Fibroblast of lung (primary cell): ENCODE measurements around the gene LPGAT1.

Experiments
- EZH2 ChIP-seq: IDR thresholded peaks from 2 replicates; pipeline ENCODE4 v1.5.1; 2012; ENCODE audit warnings: low read length, control low read depth, mild to moderate bottlenecking; ENCODE audit errors: missing control alignments
- TF ChIP-seq, protein P1 (sequence below), 2 donors: IDR thresholded peaks in 1 of 2; conservative IDR thresholded peaks in 1 of 2; 1 replicate in 1 of 2; 2 replicates in 1 of 2; pipeline ENCODE4 v1.5.1; 2011 to 2012; ENCODE audit warnings: low read length in 2 of 2, control low read depth in 1 of 2, inconsistent platforms in 1 of 2, low read depth in 1 of 2, mild to moderate bottlenecking in 1 of 2

DNA sequence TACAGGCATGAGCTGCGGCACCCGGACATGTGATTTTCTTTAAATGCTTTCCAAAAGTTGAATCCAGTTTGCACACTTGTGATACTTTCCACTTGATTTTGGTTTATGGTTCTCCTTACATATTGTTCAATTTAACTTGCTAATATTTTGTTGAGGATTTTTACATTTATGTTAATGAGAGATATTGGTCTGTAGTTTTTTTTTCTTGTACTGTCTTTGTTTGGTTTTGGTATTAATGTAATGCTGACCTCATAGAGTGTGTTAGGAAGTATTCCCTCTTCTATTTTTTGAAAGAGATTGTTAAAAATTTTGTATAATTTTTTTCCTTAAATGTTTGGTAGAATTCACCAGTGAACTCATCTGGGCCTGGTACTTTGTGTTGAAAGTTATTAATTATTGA, 34.6 kb upstream of the LPGAT1 start:
- TF ChIP-seq EZH2 = no peak
- TF ChIP-seq, protein P1, sequence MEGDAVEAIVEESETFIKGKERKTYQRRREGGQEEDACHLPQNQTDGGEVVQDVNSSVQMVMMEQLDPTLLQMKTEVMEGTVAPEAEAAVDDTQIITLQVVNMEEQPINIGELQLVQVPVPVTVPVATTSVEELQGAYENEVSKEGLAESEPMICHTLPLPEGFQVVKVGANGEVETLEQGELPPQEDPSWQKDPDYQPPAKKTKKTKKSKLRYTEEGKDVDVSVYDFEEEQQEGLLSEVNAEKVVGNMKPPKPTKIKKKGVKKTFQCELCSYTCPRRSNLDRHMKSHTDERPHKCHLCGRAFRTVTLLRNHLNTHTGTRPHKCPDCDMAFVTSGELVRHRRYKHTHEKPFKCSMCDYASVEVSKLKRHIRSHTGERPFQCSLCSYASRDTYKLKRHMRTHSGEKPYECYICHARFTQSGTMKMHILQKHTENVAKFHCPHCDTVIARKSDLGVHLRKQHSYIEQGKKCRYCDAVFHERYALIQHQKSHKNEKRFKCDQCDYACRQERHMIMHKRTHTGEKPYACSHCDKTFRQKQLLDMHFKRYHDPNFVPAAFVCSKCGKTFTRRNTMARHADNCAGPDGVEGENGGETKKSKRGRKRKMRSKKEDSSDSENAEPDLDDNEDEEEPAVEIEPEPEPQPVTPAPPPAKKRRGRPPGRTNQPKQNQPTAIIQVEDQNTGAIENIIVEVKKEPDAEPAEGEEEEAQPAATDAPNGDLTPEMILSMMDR (conservative IDR thresholded peaks at IDR 0.05 in 1 of 2, IDR thresholded peaks at IDR 0.05 in 1 of 2; ENCODE audit: low read depth in 1 of 2, low read length in 2 of 2) = no peak
